ENCODE measurements around the gene CLK3.
"Not testable (repeated sequence)": the region's sequence is repeated elsewhere in the genome, so short reads cannot be mapped to it uniquely, and the experiment has no call there.

CLK3 gene

GRCh38 chr15:74615508-74616365 is at the start of gene CLK3:
Gene CLK3, plus strand, starts transcription at chr15:74615836. Its CDS starts 3,361 bp downstream, at chr15:74619197.
- DNase-seq = peak; percentile 68

- no peak for DNase-seq
Measured at GRCh38 chr15:74568594-74568993, 47.0 kb upstream of the CLK3 start.

GRCh38 chr15:74569731-74570070 is 45.9 kb upstream of the CLK3 start:
- no peak for DNase-seq

- no peak for DNase-seq
Measured at GRCh38 chr15:74571191-74571590, 44.4 kb upstream of the CLK3 start.

GRCh38 chr15:74573987-74574386 is 41.6 kb upstream of the CLK3 start:
- no peak for DNase-seq

- no peak for DNase-seq
Measured at GRCh38 chr15:74578496-74578994, 37.1 kb upstream of the CLK3 start.

GRCh38 chr15:74579001-74579400 is 36.6 kb upstream of the CLK3 start:
- no peak for DNase-seq

- DNase-seq = no peak
Measured at GRCh38 chr15:74580538-74581350, 34.9 kb upstream of the CLK3 start.

- DNase-seq = no peak
Measured at GRCh38 chr15:74584204-74584603, 31.4 kb upstream of the CLK3 start.

GRCh38 chr15:74584779-74585178 is 30.9 kb upstream of the CLK3 start:
- no peak for DNase-seq

- DNase-seq = no peak
Measured at GRCh38 chr15:74585191-74585590, 30.4 kb upstream of the CLK3 start.

GRCh38 chr15:74585857-74586256 is 29.8 kb upstream of the CLK3 start:
- DNase-seq = no peak

GRCh38 chr15:74589826-74590225 is 25.8 kb upstream of the CLK3 start:
- no peak for DNase-seq

GRCh38 chr15:74592222-74592621 is 23.4 kb upstream of the CLK3 start:
- no peak for DNase-seq

- no peak for DNase-seq
Measured at GRCh38 chr15:74593122-74593521, 22.5 kb upstream of the CLK3 start.

GRCh38 chr15:74594455-74594854 is 21.2 kb upstream of the CLK3 start:
- DNase-seq = no peak

GRCh38 chr15:74595271-74595670 is 20.4 kb upstream of the CLK3 start:
- DNase-seq = no peak

GRCh38 chr15:74596736-74597135 is 18.9 kb upstream of the CLK3 start:
- DNase-seq = not testable (repeated sequence)

GRCh38 chr15:74597146-74597705 is 18.4 kb upstream of the CLK3 start:
- DNase-seq = not testable (repeated sequence)

GRCh38 chr15:74598126-74598842 is 17.4 kb upstream of the CLK3 start:
- peak; percentile 76 for DNase-seq

GRCh38 chr15:74599156-74599555 is 16.5 kb upstream of the CLK3 start:
- DNase-seq = no peak

GRCh38 chr15:74603026-74603788 is 12.4 kb upstream of the CLK3 start:
- DNase-seq = no peak

Measured in NCI-H1436 treated with DMSO at 0.1 percent for 48 hours (cell line).